IMR-90 (cell line): ENCODE results near the gene SV2B. TPM values are rescaled to one million over a fixed set of nuclear protein-coding genes. Genes with fewer than 3 reads are reported as not detected.

Source experiments
- ATAC-seq: fragments of 200-7000 bp; cut with Tn5 transposase; 2 replicates; pipeline ENCODE4 v1.9.1; 2020; ENCODE audit warnings: low read depth, mild to moderate bottlenecking, moderate library complexity
- BruUV-seq: library from RNA; stranded (reverse); fragments of 400-500 nt; replicated peaks from 2 replicates; lab custom pipeline; 2021; lab: Mats Ljungman, UMichigan
- CTCF ChIA-PET: fragments of 300-600 bp; formaldehyde crosslinking; extraction: SDS; loops from one replicate; lab custom pipeline; 2021; ENCODE audit warnings: antibody characterized with exemption; lab: Yijun Ruan, JAX
- POLR2A ChIA-PET: fragments of 300-600 bp; sonication (Branson Sonifier 250); formaldehyde crosslinking; loops from one replicate; lab custom pipeline; 2022; ENCODE audit warnings: antibody characterized with exemption; ENCODE audit not compliant: unreplicated experiment; lab: Charles Lee
- DNase-seq: peaks from one replicate; pipeline ENCODE4 v3.0.0; 2013
- H2AFZ ChIP-seq: replicated peaks from 2 replicates; pipeline ENCODE3; 2013; ENCODE audit warnings: low read length, mild to moderate bottlenecking; ENCODE audit not compliant: poor library complexity
- H2AK5ac ChIP-seq: 2 replicates; pipeline ENCODE4 v1.6.1; 2013; ENCODE audit warnings: low read depth, low read length, inconsistent platforms
- H2AK9ac ChIP-seq: replicated peaks from 2 replicates; pipeline ENCODE3; 2013; ENCODE audit warnings: mild to moderate bottlenecking, low read depth, low read length, moderate library complexity; ENCODE audit not compliant: poor library complexity
- H2BK120ac ChIP-seq: 2 replicates; pipeline ENCODE4 v1.6.1; 2013; ENCODE audit warnings: low read depth, low read length, inconsistent platforms
- H2BK15ac ChIP-seq: 3 replicates; pipeline ENCODE4 v1.6.1; 2013; ENCODE audit warnings: low read depth, low read length, inconsistent platforms
- H2BK20ac ChIP-seq: 2 replicates; pipeline ENCODE4 v1.6.1; 2013; ENCODE audit warnings: low read depth, mild to moderate bottlenecking, inconsistent platforms, low read length, moderate library complexity
- H2BK5ac ChIP-seq: 2 replicates; pipeline ENCODE4 v1.6.1; 2013; ENCODE audit warnings: mild to moderate bottlenecking, low read depth, low read length, inconsistent platforms; ENCODE audit not compliant: poor library complexity, severe bottlenecking
- H3K14ac ChIP-seq: replicated peaks from 2 replicates; pipeline ENCODE4 v1.6.1; 2013; ENCODE audit warnings: low read depth, low read length, inconsistent platforms
- H3K18ac ChIP-seq: 2 replicates; pipeline ENCODE4 v1.6.1; 2013; ENCODE audit warnings: low read depth, low read length, control low read depth
- H3K23ac ChIP-seq: 2 replicates; pipeline ENCODE4 v1.6.1; 2013; ENCODE audit warnings: low read depth, low read length, inconsistent platforms
- H3K27ac ChIP-seq: 2 replicates; pipeline ENCODE4 v1.5.1; 2013; ENCODE audit warnings: mild to moderate bottlenecking, control low read depth, low read length; ENCODE audit not compliant: insufficient read depth
- H3K27me3 ChIP-seq: 2 replicates; pipeline ENCODE4 v1.6.1; 2013; ENCODE audit warnings: low read length; ENCODE audit not compliant: control insufficient read depth, insufficient read depth
- H3K36me3 ChIP-seq: 2 replicates; pipeline ENCODE4 v1.6.1; 2013; ENCODE audit warnings: low read length, mixed read lengths; ENCODE audit not compliant: control insufficient read depth, insufficient read depth
- H3K4ac ChIP-seq: 2 replicates; pipeline ENCODE4 v1.6.1; 2013; ENCODE audit warnings: low read depth, low read length, inconsistent platforms
- H3K4me1 ChIP-seq: 2 replicates; pipeline ENCODE4 v1.6.1; 2013; ENCODE audit warnings: low read length, mixed read lengths; ENCODE audit not compliant: control insufficient read depth, insufficient read depth
- H3K4me2 ChIP-seq: 2 replicates; pipeline ENCODE4 v1.6.1; 2013; ENCODE audit warnings: low read depth, mild to moderate bottlenecking, control low read depth, low read length, moderate library complexity
- H3K4me3 ChIP-seq: 2 replicates; pipeline ENCODE4 v1.5.1; 2013; ENCODE audit warnings: low read depth, mild to moderate bottlenecking, control low read depth, low read length, moderate library complexity; ENCODE audit not compliant: insufficient read depth
- H3K56ac ChIP-seq: 2 replicates; pipeline ENCODE4 v1.6.1; 2013; ENCODE audit warnings: low read length, inconsistent platforms; ENCODE audit not compliant: insufficient read depth; ENCODE audit errors: extremely low read depth
- H3K79me1 ChIP-seq, 2 experiments: 2 replicates each; pipeline ENCODE4 v1.6.1; 2013; ENCODE audit warnings: low read length in 2 of 2, inconsistent platforms in 1 of 2, low read depth in 1 of 2
- H3K9ac ChIP-seq: 2 replicates; pipeline ENCODE4 v1.6.1; 2013; ENCODE audit warnings: low read depth, low read length, control low read depth
- H3K9me1 ChIP-seq: 2 replicates; pipeline ENCODE4 v1.6.1; 2013; ENCODE audit warnings: low read length, inconsistent platforms; ENCODE audit not compliant: insufficient read depth
- H3K9me3 ChIP-seq: 2 replicates; pipeline ENCODE4 v1.6.1; 2013; ENCODE audit warnings: low read length; ENCODE audit not compliant: control insufficient read depth, insufficient read depth
- H4K20me1 ChIP-seq: 2 replicates; pipeline ENCODE4 v1.6.1; 2013; ENCODE audit warnings: low read length, inconsistent platforms; ENCODE audit not compliant: insufficient read depth
- H4K5ac ChIP-seq: 2 replicates; pipeline ENCODE4 v1.6.1; 2013; ENCODE audit warnings: mild to moderate bottlenecking, low read depth, low read length, control low read depth
- H4K8ac ChIP-seq, 2 experiments: 2 replicates each; pipeline ENCODE4 v1.6.1; 2013; ENCODE audit warnings: low read depth in 2 of 2, low read length in 2 of 2, control low read depth in 1 of 2, inconsistent platforms in 1 of 2
- H4K91ac ChIP-seq: 2 replicates; pipeline ENCODE4 v1.6.1; 2013; ENCODE audit warnings: low read depth, low read length, inconsistent platforms; ENCODE audit not compliant: insufficient read depth
- CHD1 ChIP-seq: IDR thresholded peaks from 2 replicates; pipeline ENCODE4 v1.6.1; 2012; ENCODE audit warnings: low read depth, low read length, improper control_type of control experiment
- FOS ChIP-seq: fragments of 150-350 bp; IDR thresholded peaks from 2 replicates; pipeline ENCODE4 v1.6.1; 2016; ENCODE audit warnings: low read depth, low read length
- MAFK ChIP-seq: IDR thresholded peaks from 2 replicates; pipeline ENCODE4 v1.6.1; 2012; ENCODE audit warnings: low read depth, low read length, improper control_type of control experiment
- MXI1 ChIP-seq: IDR thresholded peaks from 2 replicates; pipeline ENCODE4 v1.6.1; 2012; ENCODE audit warnings: low read depth, mild to moderate bottlenecking, low read length, moderate library complexity, borderline replicate concordance
- RFX5 ChIP-seq: IDR thresholded peaks from 2 replicates; pipeline ENCODE4 v1.8.0; 2012; ENCODE audit warnings: low read depth, mild to moderate bottlenecking, low read length, moderate library complexity
- WGBS, 2 experiments: methylation state at CpG; one replicate each; pipeline versions ENCODE4 v1.1.5 to v1.1.7; 2013; ENCODE audit warnings: missing lambda C conversion rate in 2 of 2; ENCODE audit not compliant: insufficient read length in 1 of 2; ENCODE audit errors: extremely low coverage in 2 of 2; 5-methylcytosine and 5-hydroxymethylcytosine counted together
- dilution Hi-C: fragments of 300-500 bp; cut with HindIII; formaldehyde crosslinking; loops from one replicate; pipeline ENCODE4 v1.14.3; 2018; ENCODE audit warnings: low sequenced_read_pairs; ENCODE audit not compliant: unreplicated experiment
- in situ Hi-C: fragments of 300-500 bp; cut with MboI; formaldehyde crosslinking; loops from 3 replicates; pipeline ENCODE4 v1.14.3; 2019; ENCODE audit warnings: low sequenced_read_pairs, inconsistent platforms, mixed read lengths
- intact Hi-C: fragments of 100-400 bp; cut with micrococcal nuclease; formaldehyde crosslinking; loops from 2 replicates; pipeline ENCODE4 v1.10.0; 2022
- polyA plus RNA-seq, 3 experiments: library from polyadenylated mRNA; depleted of rRNA; stranded (reverse); fragments of >200 nt; gene quantifications; 2 replicates each; pipeline ENCODE4 v1.2.3, GENCODE V29; 2012; ENCODE audit warnings: low replicate concordance in 1 of 3
- total RNA-seq: library from RNA; depleted of rRNA; stranded (reverse); fragments of >200 nt; gene quantifications from 2 replicates; pipeline ENCODE4 v1.2.3, GENCODE V29; 2012

SV2B gene
- total and polyA plus RNA-seq, 2 of the 4 experiments (the other 2 are of a cell fraction) = not detected

DNA sequence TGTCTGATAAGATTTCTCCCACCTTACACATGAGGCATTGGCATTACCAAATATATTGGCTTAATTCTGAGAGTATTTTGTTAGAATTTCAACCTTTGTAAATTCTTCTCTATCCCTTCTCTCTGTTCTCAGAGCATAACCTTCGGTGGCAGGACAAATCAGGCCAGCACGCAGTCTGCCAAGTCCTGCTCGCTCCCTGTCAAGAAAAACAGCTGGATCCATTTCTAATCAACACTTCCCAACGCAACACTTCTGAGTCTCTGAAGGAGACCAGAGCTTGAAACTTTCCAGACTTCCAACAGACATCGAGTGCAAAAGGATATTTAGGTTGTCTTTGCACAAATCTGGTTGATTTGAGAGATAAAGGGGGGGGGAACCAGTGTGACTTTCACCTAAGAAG is 125.7 kb downstream of the SV2B start:
- no CpG with 5 or more reads among the region's 5 CpGs for WGBS, 2 experiments
- intact Hi-C loops = loop anchor here (2.0 kb wide), 1 partner anchor 269 kb away; no protein-coding TSS in a partner anchor
- Histone ChIP-seq H4K91ac (no peak overlapping the region), H3K9ac (no peak overlapping the region), H2BK120ac (no peak overlapping the region), H3K56ac (no peak overlapping the region), H3K36me3 (no peaks in the 10 kb centered on the region), H3K27ac (no peak overlapping the region), H3K79me1 (no peaks in the 10 kb centered on the region), H3K27me3 (no peaks in the 10 kb centered on the region; the same call in 1 of the 2 replicates), H2BK20ac (no peak overlapping the region), H2AK5ac (no peak overlapping the region), H3K9me3 (no peaks in the 10 kb centered on the region), H3K9me1 (no peaks in the 10 kb centered on the region), H4K20me1 (no peaks in the 10 kb centered on the region), H3K18ac (no peak overlapping the region), H2AK9ac (no peak overlapping the region), H3K23ac (no peak overlapping the region), H2BK5ac (no peak overlapping the region), H3K14ac (no peak overlapping the region), H4K8ac (no peak overlapping the region), H3K4ac (no peak overlapping the region), H3K4me3 (no peak overlapping the region), H2AFZ (no peak overlapping the region), H4K5ac (no peak overlapping the region), H2BK15ac (no peak overlapping the region), H3K4me2 (no peak overlapping the region), H3K4me1 (no peaks in the 10 kb centered on the region)
- TF ChIP-seq CHD1 = no peak
- TF ChIP-seq FOS = no peak
- TF ChIP-seq RFX5 = no peak
- TF ChIP-seq MAFK = no peak
- no peak for TF ChIP-seq MXI1
- ATAC-seq (no peak), DNase-seq (no peak)
- ChIA-PET CTCF (interaction anchor here (0.9 kb wide), 1 partner anchor 10 kb away, joined by 5 read pairs; no protein-coding TSS in a partner anchor), POLR2A (no interaction called here)
- in situ Hi-C loops = no loop called here
- BruUV-seq = no TSS peak
- dilution Hi-C loops = no loop called here
